Memory B cell (primary cell): ENCODE results near the gene TIAM1.

ENCODE experiments used
- ATAC-seq: fragments of 150-1000 bp; cut with Tn5 transposase; 2 replicates; pipeline ENCODE4 v1.10.0; 2021; ENCODE audit warnings: low read depth, mild to moderate bottlenecking, moderate library complexity
- DNase-seq, 2 donors: peaks; one replicate each; pipeline ENCODE4 v3.0.0; 2022; ENCODE audit warnings: low spot score in 2 of 2
- H3K27ac Mint-ChIP-seq: one replicate; pipeline ENCODE4 v1.8.0; 2022; ENCODE audit warnings: mild to moderate bottlenecking, moderate library complexity, mixed read lengths
- H3K27me3 Mint-ChIP-seq: one replicate; pipeline ENCODE4 v1.8.0; 2022; ENCODE audit warnings: mixed read lengths
- H3K36me3 Mint-ChIP-seq: one replicate; pipeline ENCODE4 v1.8.0; 2022; ENCODE audit warnings: mild to moderate bottlenecking, mixed read lengths
- H3K4me1 Mint-ChIP-seq: one replicate; pipeline ENCODE4 v1.8.0; 2022; ENCODE audit warnings: mixed read lengths
- H3K4me3 Mint-ChIP-seq: one replicate; pipeline ENCODE4 v1.8.0; 2022; ENCODE audit warnings: mild to moderate bottlenecking, moderate library complexity, mixed read lengths
- H3K9me3 Mint-ChIP-seq: one replicate; pipeline ENCODE4 v1.8.0; 2022; ENCODE audit warnings: mixed read lengths

TIAM1 gene

GRCh38 chr21:31180256-31181081 is 163.6 kb downstream of the TIAM1 start:
- no peak for ATAC-seq
- H3K27me3 Mint-ChIP-seq, result peaks cover 3% of the 10 kb centered on the region
- no peak overlapping the region for H3K27ac Mint-ChIP-seq
- no peak for DNase-seq
- no peak overlapping the region for H3K4me3 Mint-ChIP-seq
- no peaks in the 10 kb centered on the region for H3K4me1 Mint-ChIP-seq
- H3K9me3 Mint-ChIP-seq, result no peaks in the 10 kb centered on the region
- no peaks in the 10 kb centered on the region for H3K36me3 Mint-ChIP-seq

GRCh38 chr21:31176725-31177124 is 167.3 kb downstream of the TIAM1 start:
- Mint-ChIP-seq H3K36me3 (no peaks in the 10 kb centered on the region), H3K27me3 (peaks cover 4% of the 10 kb centered on the region), H3K27ac (no peak overlapping the region), H3K9me3 (no peaks in the 10 kb centered on the region), H3K4me3 (no peak overlapping the region), H3K4me1 (no peaks in the 10 kb centered on the region)
- DNase-seq, result no peak
- ATAC-seq, result no peak

GRCh38 chr21:31176080-31176551 is 167.9 kb downstream of the TIAM1 start:
- peaks cover 2% of the 10 kb centered on the region for H3K27me3 Mint-ChIP-seq
- no peak overlapping the region for H3K27ac Mint-ChIP-seq
- ATAC-seq (no peak), DNase-seq (no peak)
- no peaks in the 10 kb centered on the region for H3K36me3 Mint-ChIP-seq
- H3K4me3 Mint-ChIP-seq, result no peak overlapping the region
- H3K4me1 Mint-ChIP-seq, result no peaks in the 10 kb centered on the region
- H3K9me3 Mint-ChIP-seq, result no peaks in the 10 kb centered on the region

GRCh38 chr21:31173881-31174555 is 170.0 kb downstream of the TIAM1 start:
- no peak for DNase-seq
- Mint-ChIP-seq H3K27ac (no peak overlapping the region), H3K27me3 (peaks cover 2% of the 10 kb centered on the region), H3K4me1 (no peaks in the 10 kb centered on the region), H3K36me3 (no peaks in the 10 kb centered on the region), H3K4me3 (no peak overlapping the region), H3K9me3 (no peaks in the 10 kb centered on the region)
- no peak for ATAC-seq

- Mint-ChIP-seq H3K9me3 (no peaks in the 10 kb centered on the region), H3K27ac (no peak overlapping the region), H3K36me3 (no peaks in the 10 kb centered on the region)
These were observed 171.7 kb downstream of the TIAM1 start for GRCh38 chr21:31172328-31172727.

GRCh38 chr21:31164713-31165694 is 179.1 kb downstream of the TIAM1 start:
- DNase-seq, result no peak
- no peaks in the 10 kb centered on the region for H3K9me3 Mint-ChIP-seq
- no peak overlapping the region for H3K27ac Mint-ChIP-seq
- H3K4me3 Mint-ChIP-seq, result no peak overlapping the region
- H3K4me1 Mint-ChIP-seq, result no peaks in the 10 kb centered on the region
- ATAC-seq, result no peak
- peaks cover 2% of the 10 kb centered on the region for H3K27me3 Mint-ChIP-seq
- H3K36me3 Mint-ChIP-seq, result no peaks in the 10 kb centered on the region

More at GRCh38 chr21:31172328-31172727, 171.7 kb downstream of the TIAM1 start:
- Mint-ChIP-seq H3K27me3 (peaks cover 2% of the 10 kb centered on the region), H3K4me1 (no peaks in the 10 kb centered on the region), H3K4me3 (no peak overlapping the region)
- no peak for ATAC-seq
- DNase-seq, result no peak

- H3K4me1 Mint-ChIP-seq, result no peaks in the 10 kb centered on the region
- ATAC-seq, result no peak
- DNase-seq, result no peak
These were observed 181.2 kb downstream of the TIAM1 start for GRCh38 chr21:31162827-31163226.

GRCh38 chr21:31162079-31162699 is 181.9 kb downstream of the TIAM1 start:
- Mint-ChIP-seq H3K36me3 (no peaks in the 10 kb centered on the region), H3K27me3 (peaks cover 2% of the 10 kb centered on the region), H3K4me1 (no peaks in the 10 kb centered on the region), H3K9me3 (no peaks in the 10 kb centered on the region), H3K27ac (no peak overlapping the region), H3K4me3 (no peak overlapping the region)
- ATAC-seq (no peak), DNase-seq (no peak)

More at GRCh38 chr21:31162827-31163226, 181.2 kb downstream of the TIAM1 start:
- H3K9me3 Mint-ChIP-seq, result no peaks in the 10 kb centered on the region
- no peak overlapping the region for H3K4me3 Mint-ChIP-seq
- H3K36me3 Mint-ChIP-seq, result no peaks in the 10 kb centered on the region
- H3K27ac Mint-ChIP-seq, result no peak overlapping the region
- peaks cover 2% of the 10 kb centered on the region for H3K27me3 Mint-ChIP-seq

GRCh38 chr21:31161157-31161556 is 182.9 kb downstream of the TIAM1 start:
- no peaks in the 10 kb centered on the region for H3K36me3 Mint-ChIP-seq
- H3K9me3 Mint-ChIP-seq, result no peaks in the 10 kb centered on the region
- H3K4me1 Mint-ChIP-seq, result no peaks in the 10 kb centered on the region
- no peak overlapping the region for H3K27ac Mint-ChIP-seq
- no peak overlapping the region for H3K4me3 Mint-ChIP-seq
- H3K27me3 Mint-ChIP-seq, result peaks cover 2% of the 10 kb centered on the region
- ATAC-seq, result no peak
- DNase-seq, result no peak

GRCh38 chr21:31159808-31160207 is 184.3 kb downstream of the TIAM1 start:
- Mint-ChIP-seq H3K27ac (no peak overlapping the region), H3K4me1 (no peaks in the 10 kb centered on the region)

GRCh38 chr21:31158789-31159581 is 185.1 kb downstream of the TIAM1 start:
- no peaks in the 10 kb centered on the region for H3K4me1 Mint-ChIP-seq
- DNase-seq, result no peak
- no peak overlapping the region for H3K27ac Mint-ChIP-seq
- H3K9me3 Mint-ChIP-seq, result peaks cover 4% of the 10 kb centered on the region
- H3K36me3 Mint-ChIP-seq, result no peaks in the 10 kb centered on the region
- no peak overlapping the region for H3K4me3 Mint-ChIP-seq
- H3K27me3 Mint-ChIP-seq, result peaks cover 2% of the 10 kb centered on the region
- ATAC-seq, result no peak

More at GRCh38 chr21:31159808-31160207, 184.3 kb downstream of the TIAM1 start:
- H3K36me3 Mint-ChIP-seq, result no peaks in the 10 kb centered on the region
- DNase-seq, result no peak
- H3K4me3 Mint-ChIP-seq, result no peak overlapping the region
- no peak for ATAC-seq
- H3K27me3 Mint-ChIP-seq, result peaks cover 2% of the 10 kb centered on the region
- peaks cover 3% of the 10 kb centered on the region for H3K9me3 Mint-ChIP-seq

- Mint-ChIP-seq H3K4me3 (no peak overlapping the region), H3K9me3 (peaks cover 5% of the 10 kb centered on the region), H3K4me1 (no peaks in the 10 kb centered on the region), H3K27ac (no peak overlapping the region), H3K27me3 (peaks cover 2% of the 10 kb centered on the region), H3K36me3 (no peaks in the 10 kb centered on the region)
- no peak for DNase-seq
- ATAC-seq, result no peak
These were observed 186.3 kb downstream of the TIAM1 start for GRCh38 chr21:31157756-31158155.

- H3K36me3 Mint-ChIP-seq, result no peaks in the 10 kb centered on the region
- peaks cover 5% of the 10 kb centered on the region for H3K9me3 Mint-ChIP-seq
- DNase-seq, result no peak
- no peak for ATAC-seq
- peaks cover 2% of the 10 kb centered on the region for H3K27me3 Mint-ChIP-seq
- no peaks in the 10 kb centered on the region for H3K4me1 Mint-ChIP-seq
- no peak overlapping the region for H3K4me3 Mint-ChIP-seq
- H3K27ac Mint-ChIP-seq, result no peak overlapping the region
These were observed 187.4 kb downstream of the TIAM1 start for GRCh38 chr21:31156662-31157061.
